Measurements from ENCODE around the gene LRFN2. TPM values are rescaled to one million over a fixed set of nuclear protein-coding genes. Genes with fewer than 3 reads are reported as not detected.

Gene LRFN2
- total and polyA plus RNA-seq, 2 of the 8 experiments (the other 6 are each of a cell fraction or from before 2014, with no cell fraction given), result 2.3 TPM

GRCh38 chr6:40539853-40540252 is 47.3 kb downstream of the LRFN2 start (continued):
- TF ChIP-seq YY1 (IDR thresholded peaks at IDR 0.05; ENCODE audit: low read depth, low read length) (no peak), KDM4A (IDR thresholded peaks at IDR 0.05; ENCODE audit: low read depth, low read length, severe bottlenecking) (no peak), ASH2L (IDR thresholded peaks at IDR 0.05; ENCODE audit: low read length) (no peak), RAD21 (IDR thresholded peaks at IDR 0.05 in 1 of 2, conservative IDR thresholded peaks at IDR 0.05 in 1 of 2; ENCODE audit: low read depth in 2 of 2, low read length in 2 of 2) (no peak), EZH2 (IDR thresholded peaks at IDR 0.05; ENCODE audit: low read depth, low read length, severe bottlenecking) (no peak), KDM5A (IDR thresholded peaks at IDR 0.05; ENCODE audit: low read length) (no peak), CHD2 (IDR thresholded peaks at IDR 0.05; ENCODE audit: low read length) (no peak)

Data from H1 (cell line).